Hepatocyte (in vitro differentiated cells): ENCODE measurements around the gene NDUFS5. TPM values are rescaled to one million over a fixed set of nuclear protein-coding genes. Genes with fewer than 3 reads are reported as not detected.

Source experiments
- DNase-seq: peaks from one replicate; pipeline ENCODE4 v3.0.0-alpha.2; 2016; ENCODE audit warnings: low spot score
- H2AFZ ChIP-seq: fragments of 200-600 bp; sonication (generic); 2 replicates; pipeline ENCODE4 v1.6.0; 2016; ENCODE audit warnings: antibody characterized with exemption, mild to moderate bottlenecking
- H3K27ac ChIP-seq: fragments of 200-600 bp; sonication (generic); 2 replicates; pipeline ENCODE4 v1.5.1; 2016; ENCODE audit warnings: mild to moderate bottlenecking
- H3K27me3 ChIP-seq: fragments of 200-600 bp; sonication (generic); 2 replicates; pipeline ENCODE4 v1.6.1; 2016
- H3K36me3 ChIP-seq: fragments of 200-600 bp; sonication (generic); replicated peaks from 2 replicates; pipeline ENCODE4 v1.5.1; 2016; ENCODE audit warnings: low read depth; ENCODE audit not compliant: insufficient read depth
- H3K4me1 ChIP-seq: fragments of 200-600 bp; sonication (generic); 2 replicates; pipeline ENCODE4 v1.5.1; 2016; ENCODE audit warnings: mild to moderate bottlenecking, moderate library complexity; ENCODE audit not compliant: insufficient read depth
- H3K4me2 ChIP-seq: fragments of 200-600 bp; sonication (generic); 2 replicates; pipeline ENCODE4 v1.6.0; 2016
- H3K4me3 ChIP-seq: fragments of 200-600 bp; sonication (generic); 2 replicates; pipeline ENCODE4 v1.5.1; 2016; ENCODE audit warnings: mild to moderate bottlenecking
- H3K79me2 ChIP-seq: fragments of 200-600 bp; sonication (generic); 2 replicates; pipeline ENCODE4 v1.6.0; 2017; ENCODE audit warnings: mild to moderate bottlenecking
- H3K9me2 ChIP-seq: fragments of 200-600 bp; sonication (generic); replicated peaks from 2 replicates; pipeline ENCODE4 v1.6.0; 2017; ENCODE audit warnings: mild to moderate bottlenecking; ENCODE audit not compliant: insufficient read depth
- H3K9me3 ChIP-seq: fragments of 200-600 bp; sonication (generic); 2 replicates; pipeline ENCODE4 v1.5.1; 2016; ENCODE audit warnings: low read depth, mild to moderate bottlenecking
- H4K20me1 ChIP-seq: fragments of 200-600 bp; sonication (generic); 2 replicates; pipeline ENCODE4 v1.6.0; 2016; ENCODE audit warnings: mild to moderate bottlenecking; ENCODE audit not compliant: insufficient read depth, poor library complexity, severe bottlenecking
- CTCF ChIP-seq: fragments of 200-600 bp; sonication (generic); IDR thresholded peaks from 2 replicates; pipeline ENCODE4 v1.5.1; 2016; ENCODE audit warnings: antibody characterized with exemption, mild to moderate bottlenecking; ENCODE audit not compliant: poor library complexity
- EZH2 ChIP-seq: fragments of 200-600 bp; sonication (generic); IDR thresholded peaks from 2 replicates; pipeline ENCODE4 v1.6.1; 2016; ENCODE audit warnings: antibody characterized with exemption, mild to moderate bottlenecking, borderline replicate concordance
- EZH2phosphoT487 ChIP-seq: fragments of 200-600 bp; sonication (generic); IDR thresholded peaks from one replicate; pipeline ENCODE4 v1.6.1; 2018; ENCODE audit warnings: antibody characterized with exemption, mild to moderate bottlenecking, low read depth, moderate library complexity; ENCODE audit not compliant: unreplicated experiment, severe bottlenecking
- WGBS: methylation state at CpG from one replicate; pipeline ENCODE4 v1.1.6; 2016; ENCODE audit warnings: low lambda C conversion rate; ENCODE audit errors: missing lambda C conversion rate; 5-methylcytosine and 5-hydroxymethylcytosine counted together
- polyA plus RNA-seq: library from polyadenylated mRNA; unstranded; fragments of >200 nt; fragmentation: Nextera tagmentation; extraction: Ambion mirVana; gene quantifications from 2 replicates; pipeline ENCODE4 v1.2.1, GENCODE V29; 2016
- total RNA-seq: library from RNA; depleted of rRNA; stranded (reverse); fragments of >200 nt; gene quantifications from 2 replicates; pipeline ENCODE4 v1.2.3, GENCODE V29; 2014

NDUFS5 gene
- total and polyA plus RNA-seq, 2 experiments from 2014 or later = 449 to 547 TPM

DNA sequence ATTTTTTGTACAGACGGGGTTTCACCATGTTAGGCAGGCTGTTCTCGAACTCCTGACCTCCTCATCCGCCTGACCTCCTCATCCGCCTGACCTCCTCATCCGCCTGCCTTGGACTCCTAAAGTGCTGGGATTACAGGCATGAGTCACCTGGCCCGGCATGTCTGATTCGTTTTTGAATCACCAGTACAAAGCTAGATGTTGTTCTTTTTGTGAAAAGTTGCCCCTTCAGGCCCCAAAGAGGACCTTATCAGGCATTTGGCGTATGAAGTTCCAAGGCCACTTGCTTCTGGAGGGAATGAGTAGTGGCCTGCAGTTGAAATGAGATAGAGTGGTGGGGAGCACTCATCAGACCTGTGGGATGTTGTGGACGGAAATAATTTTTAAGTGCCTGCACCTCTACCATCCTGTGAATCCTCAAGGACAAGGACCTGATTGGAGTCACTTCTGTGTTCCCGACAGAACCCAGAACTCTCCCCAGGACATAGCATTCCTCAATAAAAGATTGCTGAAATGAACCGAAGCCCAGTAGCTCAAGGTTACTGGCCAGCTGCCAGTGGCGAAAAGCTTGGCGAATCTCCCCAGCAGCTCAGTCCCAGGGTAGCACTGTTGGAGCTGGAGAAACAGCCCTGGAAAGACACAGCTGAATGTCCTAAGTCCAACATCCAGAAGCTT is 50.1 kb downstream of the NDUFS5 start:
- H3K27ac ChIP-seq = no peak overlapping the region
- no peaks in the 10 kb centered on the region for H4K20me1 ChIP-seq
- DNase-seq = peak; percentile 44
- no peaks in the 10 kb centered on the region for H3K9me3 ChIP-seq
- H3K79me2 ChIP-seq = no peaks in the 10 kb centered on the region
- H2AFZ ChIP-seq = no peak overlapping the region
- H3K4me1 ChIP-seq = no peaks in the 10 kb centered on the region
- H3K9me2 ChIP-seq = no peaks in the 10 kb centered on the region
- no peak overlapping the region for H3K4me2 ChIP-seq
- 67% methylated on average over 13 of the region's 13 CpGs for WGBS
- TF ChIP-seq EZH2 (no peak), CTCF (no peak), EZH2phosphoT487 (no peak)
- H3K4me3 ChIP-seq = no peak overlapping the region
- peaks cover 8% of the 10 kb centered on the region for H3K27me3 ChIP-seq
- no peaks in the 10 kb centered on the region for H3K36me3 ChIP-seq

- Histone ChIP-seq H3K4me1 (peaks cover under 1% of the 10 kb centered on the region), H3K79me2 (no peaks in the 10 kb centered on the region), H3K4me2 (no peak overlapping the region), H3K27me3 (peaks cover 8% of the 10 kb centered on the region), H3K9me3 (no peaks in the 10 kb centered on the region), H4K20me1 (no peaks in the 10 kb centered on the region), H3K27ac (no peak overlapping the region), H3K4me3 (no peak overlapping the region), H2AFZ (no peak overlapping the region), H3K9me2 (no peaks in the 10 kb centered on the region), H3K36me3 (no peaks in the 10 kb centered on the region)
- no peak for TF ChIP-seq EZH2phosphoT487
- no peak for TF ChIP-seq EZH2
- TF ChIP-seq CTCF = no peak
- DNase-seq = no peak
- WGBS = 96% methylated on average over 2 of the region's 2 CpGs
These were observed 50.6 kb downstream of the NDUFS5 start for GRCh38 chr1:39076799-39077148.

DNA sequence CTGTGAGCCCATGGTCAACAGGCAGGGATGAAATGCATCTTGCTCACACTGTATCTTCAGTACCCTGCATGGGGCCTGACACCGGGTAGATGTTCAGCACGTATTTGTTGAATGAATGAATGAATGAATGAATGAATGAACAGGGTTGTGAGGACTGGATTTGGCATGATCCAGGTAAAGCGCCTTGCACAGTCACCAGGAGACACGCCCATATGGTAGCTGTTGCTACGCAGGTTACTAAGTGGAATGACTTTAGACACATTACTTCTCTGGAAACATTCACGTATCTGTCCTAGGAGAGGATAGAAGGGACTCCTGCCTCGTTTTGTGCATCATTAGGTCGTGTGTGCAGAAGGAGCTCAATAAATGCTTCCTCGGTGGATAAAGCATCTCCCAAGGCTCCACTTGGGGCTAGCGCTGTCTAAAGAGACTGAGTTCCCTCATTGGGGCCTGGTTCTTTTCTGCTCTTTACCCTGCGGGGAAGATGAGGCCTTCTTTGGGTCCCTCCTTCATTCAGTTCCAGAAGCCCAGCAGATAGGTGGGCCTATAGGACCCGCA is 54.2 kb downstream of the NDUFS5 start:
- Histone ChIP-seq H3K4me2 (peak overlapping the region; percentile 97), H3K36me3 (no peaks in the 10 kb centered on the region), H3K4me3 (peak overlapping the region; percentile 7), H3K9me3 (no peaks in the 10 kb centered on the region), H3K4me1 (peaks cover 4% of the 10 kb centered on the region), H2AFZ (peak overlapping the region; percentile 71), H4K20me1 (no peaks in the 10 kb centered on the region), H3K79me2 (no peaks in the 10 kb centered on the region), H3K9me2 (no peaks in the 10 kb centered on the region), H3K27me3 (peaks cover 42% of the 10 kb centered on the region), H3K27ac (no peak overlapping the region)
- TF ChIP-seq CTCF (no peak), EZH2phosphoT487 (no peak), EZH2 (no peak)
- 72% methylated on average over 12 of the region's 12 CpGs for WGBS
- no peak for DNase-seq
